Parathyroid adenoma (tissue), 2 donors: ENCODE data around the gene TUG1.

Experiments used
- H2AFZ ChIP-seq: fragments of 300-600 bp; sonication (generic); one replicate; pipeline ENCODE4 v1.7.0; 2017; ENCODE audit warnings: antibody characterized with exemption, mild to moderate bottlenecking
- H3K27ac ChIP-seq: fragments of 300-600 bp; sonication (generic); one replicate; pipeline ENCODE4 v1.7.0; 2017
- H3K27me3 ChIP-seq: fragments of 300-600 bp; sonication (generic); one replicate; pipeline ENCODE4 v1.7.0; 2017; ENCODE audit warnings: low read length; ENCODE audit not compliant: control insufficient read depth, insufficient read depth
- H3K36me3 ChIP-seq: fragments of 300-600 bp; sonication (generic); one replicate; pipeline ENCODE4 v1.7.0; 2017; ENCODE audit warnings: low read length; ENCODE audit not compliant: control insufficient read depth, insufficient read depth
- H3K4me1 ChIP-seq: fragments of 300-600 bp; sonication (generic); one replicate; pipeline ENCODE4 v1.7.0; 2017; ENCODE audit warnings: control low read depth
- H3K4me2 ChIP-seq: fragments of 300-600 bp; sonication (generic); one replicate; pipeline ENCODE4 v1.7.0; 2017; ENCODE audit warnings: low read length
- H3K4me3 ChIP-seq: fragments of 300-600 bp; sonication (generic); one replicate; pipeline ENCODE4 v1.7.0; 2017; ENCODE audit warnings: low read depth, low read length
- H3K79me2 ChIP-seq: fragments of 300-600 bp; sonication (generic); one replicate; pipeline ENCODE4 v1.7.0; 2017; ENCODE audit warnings: control low read depth
- H3K9ac ChIP-seq: fragments of 300-600 bp; sonication (generic); one replicate; pipeline ENCODE4 v1.7.0; 2017; ENCODE audit warnings: mild to moderate bottlenecking
- H3K9me3 ChIP-seq: fragments of 300-600 bp; sonication (generic); one replicate; pipeline ENCODE4 v1.7.0; 2017; ENCODE audit warnings: low read length; ENCODE audit not compliant: control insufficient read depth
- TF ChIP-seq, protein P1 (sequence below): fragments of 300-600 bp; sonication (generic); IDR thresholded peaks from one replicate; pipeline ENCODE4 v1.7.0; 2017; ENCODE audit warnings: antibody characterized with exemption, mild to moderate bottlenecking
- donor health status: primary hyperparathyroidism.

The TUG1 gene

DNA sequence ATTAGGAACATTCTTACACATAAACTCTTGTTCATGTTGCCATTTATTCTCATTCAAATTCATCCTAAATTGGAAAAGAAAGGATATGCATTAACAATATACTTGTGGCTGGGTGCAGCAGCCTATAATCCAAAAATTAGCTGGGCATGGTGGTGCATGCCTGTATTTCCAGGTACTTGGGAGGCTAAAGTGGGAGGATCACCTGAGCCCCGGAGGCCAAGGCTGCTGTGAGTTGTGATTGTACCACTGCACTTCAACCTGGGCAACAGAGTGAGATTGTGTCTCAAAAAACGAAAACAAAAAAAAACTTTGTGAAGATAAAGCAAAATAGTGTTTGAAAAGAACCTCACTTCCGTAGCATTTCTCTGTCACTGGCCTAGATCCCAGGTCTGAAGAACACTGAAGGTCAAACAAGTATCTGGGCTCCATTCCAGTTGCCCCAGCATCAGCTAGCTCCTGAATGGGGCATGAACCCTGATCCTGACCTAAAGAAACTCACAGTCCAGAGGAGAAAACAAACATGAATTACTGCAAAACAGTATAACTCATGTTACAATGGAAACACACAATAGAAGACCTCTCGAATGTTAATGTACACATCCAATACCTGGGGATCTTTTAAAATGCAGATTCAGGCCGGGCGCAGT lies 32.2 kb downstream of the TUG1 start:
- Histone ChIP-seq H3K27me3 (no peaks in the 10 kb centered on the region), H3K9me3 (peaks cover 4% of the 10 kb centered on the region), H3K36me3 (no peaks in the 10 kb centered on the region), H3K27ac (no peak overlapping the region), H3K79me2 (no peaks in the 10 kb centered on the region), H3K4me2 (no peak overlapping the region), H2AFZ (no peak overlapping the region), H3K9ac (no peak overlapping the region), H3K4me3 (no peak overlapping the region), H3K4me1 (no peaks in the 10 kb centered on the region)
- TF ChIP-seq, protein P1, sequence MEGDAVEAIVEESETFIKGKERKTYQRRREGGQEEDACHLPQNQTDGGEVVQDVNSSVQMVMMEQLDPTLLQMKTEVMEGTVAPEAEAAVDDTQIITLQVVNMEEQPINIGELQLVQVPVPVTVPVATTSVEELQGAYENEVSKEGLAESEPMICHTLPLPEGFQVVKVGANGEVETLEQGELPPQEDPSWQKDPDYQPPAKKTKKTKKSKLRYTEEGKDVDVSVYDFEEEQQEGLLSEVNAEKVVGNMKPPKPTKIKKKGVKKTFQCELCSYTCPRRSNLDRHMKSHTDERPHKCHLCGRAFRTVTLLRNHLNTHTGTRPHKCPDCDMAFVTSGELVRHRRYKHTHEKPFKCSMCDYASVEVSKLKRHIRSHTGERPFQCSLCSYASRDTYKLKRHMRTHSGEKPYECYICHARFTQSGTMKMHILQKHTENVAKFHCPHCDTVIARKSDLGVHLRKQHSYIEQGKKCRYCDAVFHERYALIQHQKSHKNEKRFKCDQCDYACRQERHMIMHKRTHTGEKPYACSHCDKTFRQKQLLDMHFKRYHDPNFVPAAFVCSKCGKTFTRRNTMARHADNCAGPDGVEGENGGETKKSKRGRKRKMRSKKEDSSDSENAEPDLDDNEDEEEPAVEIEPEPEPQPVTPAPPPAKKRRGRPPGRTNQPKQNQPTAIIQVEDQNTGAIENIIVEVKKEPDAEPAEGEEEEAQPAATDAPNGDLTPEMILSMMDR = no peak

GRCh38 chr22:31005535-31005934 lies 36.5 kb downstream of the TUG1 start:
- H3K79me2 ChIP-seq = no peaks in the 10 kb centered on the region
- H2AFZ ChIP-seq = no peak overlapping the region
- peaks cover 4% of the 10 kb centered on the region for H3K9me3 ChIP-seq
- no peak overlapping the region for H3K4me2 ChIP-seq
- H3K27me3 ChIP-seq = no peaks in the 10 kb centered on the region
- TF ChIP-seq, protein P1 = no peak
- no peak overlapping the region for H3K9ac ChIP-seq
- H3K4me3 ChIP-seq = no peak overlapping the region
- no peaks in the 10 kb centered on the region for H3K4me1 ChIP-seq
- H3K27ac ChIP-seq = no peak overlapping the region
- no peaks in the 10 kb centered on the region for H3K36me3 ChIP-seq

DNA sequence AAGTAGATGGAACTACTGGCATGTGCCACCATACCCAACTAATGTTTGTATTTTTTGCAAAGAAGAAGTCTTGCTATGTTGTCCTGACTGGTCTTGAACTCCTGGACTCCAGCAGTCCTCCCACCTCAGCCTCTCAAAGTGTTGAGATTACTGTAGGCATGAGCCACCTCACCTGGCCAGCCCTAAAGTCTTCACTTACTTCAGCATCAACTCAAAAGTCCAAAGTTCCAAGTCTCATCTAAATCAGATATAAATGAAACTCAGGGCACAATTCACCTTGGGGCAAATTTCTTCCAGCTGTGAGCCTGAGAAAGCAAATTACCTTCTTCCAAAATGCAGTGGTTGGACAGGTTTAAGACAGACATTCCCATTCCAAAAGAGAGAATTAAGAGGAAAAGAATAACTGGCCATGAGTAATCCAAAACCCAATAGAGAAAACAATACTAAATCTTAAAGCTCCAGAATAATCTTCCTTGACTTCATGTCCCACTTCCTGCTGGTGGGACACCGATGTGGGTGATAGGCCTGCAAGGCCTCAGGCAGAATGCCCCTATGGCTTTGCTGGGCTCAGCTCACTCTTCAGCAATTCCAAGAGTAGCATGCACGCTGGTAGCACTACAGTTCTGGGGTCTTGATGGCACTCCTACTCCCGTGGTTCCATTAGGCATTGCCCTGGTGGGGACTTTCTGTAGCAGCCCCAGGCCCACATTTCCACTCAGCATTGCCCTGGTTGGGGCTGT lies 50.3 kb downstream of the TUG1 start:
- no peak overlapping the region for H2AFZ ChIP-seq
- H3K4me3 ChIP-seq = no peak overlapping the region
- TF ChIP-seq, protein P1 = no peak
- no peaks in the 10 kb centered on the region for H3K27me3 ChIP-seq
- no peaks in the 10 kb centered on the region for H3K4me1 ChIP-seq
- no peak overlapping the region for H3K9ac ChIP-seq
- H3K27ac ChIP-seq = no peak overlapping the region
- H3K4me2 ChIP-seq = no peak overlapping the region
- H3K36me3 ChIP-seq = no peaks in the 10 kb centered on the region
- H3K9me3 ChIP-seq = no peaks in the 10 kb centered on the region
- no peaks in the 10 kb centered on the region for H3K79me2 ChIP-seq

DNA sequence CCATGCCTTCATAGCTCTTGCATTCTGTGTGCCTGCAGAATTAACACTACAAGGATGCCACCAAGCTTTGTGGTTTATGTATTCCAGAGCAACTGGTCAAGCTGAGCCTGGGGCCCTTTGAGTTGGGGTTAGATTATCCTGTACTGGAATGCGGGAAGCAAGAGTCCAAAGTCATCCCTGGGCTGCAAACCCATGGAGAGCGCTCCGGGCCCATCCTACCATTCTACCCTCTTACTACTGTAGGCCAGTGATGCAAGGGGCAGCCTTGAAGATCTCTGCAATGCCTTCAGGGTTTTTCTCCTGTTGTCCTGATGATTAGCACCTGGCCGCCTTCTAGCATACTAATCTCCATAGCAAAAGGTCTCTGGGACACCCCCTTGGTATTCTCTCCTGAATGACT lies 51.3 kb downstream of the TUG1 start:
- H3K9me3 ChIP-seq = no peaks in the 10 kb centered on the region
- no peaks in the 10 kb centered on the region for H3K36me3 ChIP-seq
- no peak overlapping the region for H3K4me3 ChIP-seq
- no peak overlapping the region for H3K27ac ChIP-seq
- H3K79me2 ChIP-seq = no peaks in the 10 kb centered on the region
- no peak overlapping the region for H3K4me2 ChIP-seq
- no peak overlapping the region for H3K9ac ChIP-seq
- H3K27me3 ChIP-seq = no peaks in the 10 kb centered on the region
- H3K4me1 ChIP-seq = no peaks in the 10 kb centered on the region
- H2AFZ ChIP-seq = no peak overlapping the region
- TF ChIP-seq, protein P1 = no peak

GRCh38 chr22:31022516-31022915 lies 53.5 kb downstream of the TUG1 start:
- Histone ChIP-seq H3K36me3 (no peaks in the 10 kb centered on the region), H3K79me2 (no peaks in the 10 kb centered on the region), H3K27me3 (no peaks in the 10 kb centered on the region), H3K27ac (no peak overlapping the region), H3K4me1 (no peaks in the 10 kb centered on the region), H3K9me3 (no peaks in the 10 kb centered on the region), H3K9ac (no peak overlapping the region), H3K4me3 (no peak overlapping the region), H3K4me2 (no peak overlapping the region), H2AFZ (no peak overlapping the region)
- TF ChIP-seq, protein P1 = no peak
